GM19193 (cell line): Measurements from ENCODE around the gene LDHD.

Source experiments
- POLR2A ChIP-seq: IDR thresholded peaks from 4 replicates; pipeline ENCODE4 v1.6.1; 2011; ENCODE audit not compliant: insufficient read depth, insufficient read length; ENCODE audit errors: extremely low read depth

Gene LDHD

GRCh38 chr16:75118943-75119539, 2.5 kb upstream of the LDHD start:
- TF ChIP-seq POLR2A = no peak

GRCh38 chr16:75116911-75117245, 298 bp upstream of the LDHD start:
- no peak for TF ChIP-seq POLR2A

DNA sequence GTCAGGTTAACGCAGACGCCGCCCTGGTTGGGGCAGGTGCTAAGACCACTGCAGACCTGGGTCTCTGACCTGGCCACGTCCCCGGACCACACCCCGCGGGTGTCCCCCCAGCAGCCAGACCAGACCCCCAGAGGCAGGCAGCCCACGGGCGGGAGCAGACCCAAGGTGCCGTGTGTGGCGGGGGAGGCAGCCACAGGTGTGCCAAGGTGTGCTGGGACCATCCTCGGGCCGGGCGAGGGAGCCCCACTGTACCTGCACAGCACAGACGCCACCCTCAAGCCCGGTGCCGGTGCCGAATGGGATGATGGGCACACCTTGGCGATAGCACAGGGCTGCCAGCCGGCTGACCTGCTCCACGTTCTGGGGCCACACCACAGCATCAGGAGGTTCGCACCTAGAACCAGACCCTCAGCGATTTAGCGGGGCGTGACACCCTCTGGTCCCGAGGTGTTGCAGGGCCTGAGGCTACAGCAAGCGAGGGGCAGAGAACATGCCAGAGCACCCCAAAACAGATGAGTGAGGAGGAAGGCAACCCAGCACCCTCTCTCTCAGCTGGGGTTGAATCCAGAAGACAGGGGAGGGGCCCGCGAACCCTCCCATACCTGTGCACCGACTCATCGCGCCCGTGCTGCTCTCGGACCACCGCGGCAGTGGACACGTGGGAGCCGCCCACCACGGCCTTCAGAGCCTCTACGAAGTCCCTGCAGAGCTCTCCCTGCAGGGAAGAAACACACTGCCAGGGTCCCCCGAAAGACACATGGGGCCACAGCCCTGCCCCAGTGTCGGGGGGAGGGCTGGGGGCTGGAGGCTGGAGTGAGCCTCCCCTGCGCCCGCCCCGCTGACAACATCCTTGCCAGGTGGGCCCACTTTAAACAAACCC, 1.4 kb downstream of the LDHD start:
- TF ChIP-seq POLR2A = no peak

DNA sequence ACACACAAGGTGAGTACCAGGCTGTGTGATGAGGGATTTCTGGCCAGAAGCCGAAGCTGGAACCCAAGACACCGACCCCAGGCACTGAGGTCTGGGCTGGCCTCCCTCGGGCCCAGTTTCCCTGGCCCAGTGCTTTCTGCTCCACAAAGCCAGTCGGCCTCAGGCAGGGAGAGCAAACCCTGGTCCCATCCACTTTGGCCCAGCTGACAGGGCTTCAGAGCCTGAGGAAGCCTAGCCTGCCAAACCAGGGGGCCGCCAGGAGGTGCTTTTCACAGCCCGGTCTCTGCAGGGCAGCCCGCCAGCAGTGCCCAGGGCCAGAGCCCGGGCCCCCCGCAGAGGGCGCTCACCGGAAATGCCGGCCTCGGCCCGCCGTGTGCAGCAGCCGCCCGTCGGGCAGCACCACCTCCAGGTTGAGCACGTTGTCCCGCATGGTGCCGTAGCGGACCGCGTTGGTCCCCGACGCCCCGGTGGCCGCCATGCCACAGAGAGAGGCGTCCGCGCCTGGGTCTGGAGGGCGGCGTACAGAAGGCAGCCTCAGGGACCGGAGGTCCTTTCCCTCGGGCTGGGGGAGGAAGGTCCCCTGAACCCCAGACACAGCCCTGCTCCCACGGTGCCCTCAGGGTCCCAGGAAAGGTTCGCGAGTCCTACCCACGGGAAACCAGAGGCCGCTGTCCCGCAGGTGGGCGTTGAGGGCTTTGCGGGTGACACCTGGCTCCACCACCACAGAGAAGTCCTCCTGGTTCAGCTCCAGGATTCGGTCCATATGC, 2.2 kb downstream of the LDHD start:
- TF ChIP-seq POLR2A = no peak

GRCh38 chr16:75113541-75114121, 2.9 kb downstream of the LDHD start:
- no peak for TF ChIP-seq POLR2A

GRCh38 chr16:75112734-75113491, 3.7 kb downstream of the LDHD start:
- TF ChIP-seq POLR2A = no peak

GRCh38 chr16:75111961-75112733, 4.4 kb downstream of the LDHD start:
- no peak for TF ChIP-seq POLR2A

DNA sequence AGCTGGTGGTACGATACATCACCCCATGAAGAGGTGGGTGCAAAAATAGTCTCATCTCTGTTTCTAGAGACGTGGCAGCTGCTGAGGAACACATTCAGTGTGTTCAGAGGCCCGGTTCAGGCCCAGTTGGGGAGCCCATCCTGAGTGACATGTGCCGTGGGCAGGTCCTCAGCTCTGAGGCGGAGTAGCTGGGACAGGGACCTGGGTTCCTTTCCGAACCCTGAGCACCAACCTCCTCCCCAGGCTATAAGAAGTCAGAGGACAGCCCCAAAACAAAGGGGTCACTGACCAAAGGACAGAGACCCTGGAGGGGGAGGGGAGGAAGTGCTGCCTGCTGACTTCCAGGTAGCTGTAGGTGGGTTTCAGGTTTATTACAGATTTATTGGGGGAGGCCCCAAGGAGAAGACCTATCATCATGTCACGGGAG, 5.1 kb downstream of the LDHD start:
- TF ChIP-seq POLR2A = no peak

- TF ChIP-seq POLR2A = no peak
Observed at GRCh38 chr16:75110637-75111513, 5.7 kb downstream of the LDHD start.

GRCh38 chr16:75109732-75110243, 6.8 kb downstream of the LDHD start:
- TF ChIP-seq POLR2A = no peak

DNA sequence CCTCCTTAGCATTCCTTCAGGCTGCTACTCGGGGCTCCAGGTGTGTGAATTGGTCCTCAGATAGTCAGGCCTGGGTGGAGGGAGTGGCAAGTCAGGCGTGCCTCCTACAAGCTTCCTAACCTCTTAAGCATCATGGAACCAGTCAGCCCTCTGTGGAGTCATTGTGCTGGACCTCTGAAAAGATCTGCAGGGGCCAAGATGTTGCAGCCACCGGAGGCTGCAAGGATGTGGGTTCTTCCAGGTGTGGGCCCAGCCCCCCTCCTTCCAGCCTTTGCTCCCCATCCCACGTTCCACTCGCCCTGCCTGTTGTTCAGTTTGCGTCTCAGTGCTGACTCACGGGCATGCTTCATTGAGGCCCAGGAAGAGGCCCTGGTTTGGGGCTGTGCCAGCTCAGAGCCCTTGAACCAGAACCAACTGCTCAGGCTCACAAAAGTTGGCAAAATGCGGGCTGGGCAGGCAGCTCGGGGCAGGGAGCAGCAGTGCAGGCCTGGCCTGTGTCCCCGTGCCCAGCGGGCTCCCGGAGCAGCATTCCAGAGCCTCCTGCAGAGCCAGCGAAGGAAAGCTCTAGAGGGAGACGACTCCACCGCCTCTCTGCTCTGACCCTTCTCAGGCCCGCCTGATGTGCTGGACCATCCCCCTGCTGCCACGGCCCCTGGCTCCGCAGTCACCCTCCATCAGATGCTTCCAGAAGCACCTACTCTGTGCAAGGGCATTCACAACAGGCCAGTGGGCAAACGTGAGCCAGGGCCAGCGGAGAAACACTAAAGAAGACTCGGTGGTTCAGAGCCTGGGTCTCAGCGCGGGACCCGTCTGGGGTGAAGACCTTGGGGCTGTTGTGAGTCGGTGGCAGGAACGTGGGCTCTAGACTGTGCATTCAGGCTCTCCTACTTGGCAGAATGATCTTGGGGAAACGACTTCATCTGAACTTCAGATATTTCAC, 7.5 kb downstream of the LDHD start:
- TF ChIP-seq POLR2A = no peak

DNA sequence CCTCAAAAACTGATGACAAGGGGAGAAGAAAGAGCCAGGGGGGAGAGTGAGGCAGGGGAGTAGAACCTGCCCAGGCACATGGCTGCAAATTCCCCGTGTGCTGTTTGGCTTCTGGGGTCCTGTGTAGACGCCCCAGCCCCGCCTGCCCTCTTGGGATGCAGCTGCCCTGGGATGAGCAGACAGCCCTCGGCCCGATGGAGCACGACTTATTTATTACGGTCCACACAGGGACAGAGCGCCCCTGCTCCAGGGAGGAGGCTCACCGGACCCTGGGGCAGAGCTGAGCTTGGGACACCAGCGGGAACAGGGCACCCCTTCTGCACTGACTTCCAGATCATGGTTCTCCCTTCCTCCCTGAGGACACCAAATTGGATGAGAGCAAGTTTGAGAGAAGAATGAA, 9.1 kb downstream of the LDHD start:
- TF ChIP-seq POLR2A = no peak
